HL-60/S4 treated with phorbol 12-myristate 13-acetate at 8.2 ng/mL for 4 days and 3 days (cell line): ENCODE measurements around the gene BCL2A1.
"Not testable (repeated sequence)": the region's sequence is repeated elsewhere in the genome, so short reads cannot be mapped to it uniquely, and the experiment has no call there.

Experiments used
- in situ Hi-C: fragments of 300-500 bp; cut with MboI; formaldehyde crosslinking; loops from 2 replicates; pipeline ENCODE4 v1.15.0; 2022; ENCODE audit warnings: low sequenced_read_pairs

The BCL2A1 gene

DNA sequence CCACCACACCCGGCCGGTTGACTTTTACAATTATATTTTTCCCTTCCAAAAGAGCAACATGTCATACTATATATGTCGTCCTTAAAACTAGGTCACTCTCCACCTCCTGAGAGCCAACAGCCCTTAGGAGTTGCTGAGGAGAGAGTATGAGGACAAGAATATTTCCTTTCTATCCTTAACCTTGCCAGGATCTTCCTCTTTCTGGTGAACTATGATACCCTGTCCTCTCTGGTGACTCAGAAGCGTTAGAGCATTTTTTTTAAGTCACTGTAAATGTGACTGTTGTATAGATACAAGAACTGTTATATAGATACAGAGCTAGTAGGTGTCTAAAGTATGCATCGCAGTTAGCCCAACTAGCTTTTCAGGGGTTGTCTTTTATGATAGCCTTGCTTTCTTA lies 40.5 kb downstream of the BCL2A1 start:
- in situ Hi-C loops, result no loop called here

DNA sequence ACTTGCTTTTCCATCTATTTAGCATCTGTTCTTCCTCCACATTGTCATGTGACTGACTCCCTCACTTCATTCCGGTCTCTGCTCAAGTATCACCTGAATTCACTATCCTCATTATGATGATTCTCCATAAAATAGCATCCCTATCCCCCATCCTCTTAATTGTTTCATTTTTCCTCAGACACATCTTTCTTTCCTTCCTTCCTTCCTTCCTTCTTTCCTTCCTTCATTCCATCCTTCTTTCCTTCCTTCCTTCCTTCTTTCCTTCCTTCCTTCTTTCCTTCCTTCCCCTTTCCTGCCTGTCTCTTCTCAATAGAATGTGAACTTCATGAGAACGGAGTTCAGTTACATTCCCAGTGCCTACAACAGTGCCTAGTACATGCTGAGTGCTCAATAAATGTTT lies 41.6 kb downstream of the BCL2A1 start:
- in situ Hi-C loops, result no loop called here

DNA sequence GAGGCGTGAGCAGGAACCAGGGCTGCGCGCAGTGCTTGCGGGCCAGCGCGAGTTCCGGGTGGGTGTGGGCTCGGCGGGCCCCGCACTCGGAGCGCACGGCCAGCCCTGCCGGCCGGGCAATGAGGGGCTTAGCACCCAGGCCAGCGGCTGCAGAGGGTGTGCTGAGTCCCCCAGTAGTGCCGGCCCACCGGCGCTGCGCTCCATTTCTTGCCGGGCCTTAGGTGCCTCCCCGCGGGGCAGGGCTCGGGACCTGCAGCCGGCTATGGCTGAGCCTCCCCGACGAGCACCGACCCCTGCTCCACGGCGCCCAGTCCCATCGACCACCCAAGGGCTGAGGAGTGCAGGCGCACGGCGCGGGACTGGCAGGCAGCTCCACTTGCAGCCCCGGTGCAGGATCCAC lies 44.9 kb downstream of the BCL2A1 start:
- in situ Hi-C loops, result not testable (repeated sequence)

DNA sequence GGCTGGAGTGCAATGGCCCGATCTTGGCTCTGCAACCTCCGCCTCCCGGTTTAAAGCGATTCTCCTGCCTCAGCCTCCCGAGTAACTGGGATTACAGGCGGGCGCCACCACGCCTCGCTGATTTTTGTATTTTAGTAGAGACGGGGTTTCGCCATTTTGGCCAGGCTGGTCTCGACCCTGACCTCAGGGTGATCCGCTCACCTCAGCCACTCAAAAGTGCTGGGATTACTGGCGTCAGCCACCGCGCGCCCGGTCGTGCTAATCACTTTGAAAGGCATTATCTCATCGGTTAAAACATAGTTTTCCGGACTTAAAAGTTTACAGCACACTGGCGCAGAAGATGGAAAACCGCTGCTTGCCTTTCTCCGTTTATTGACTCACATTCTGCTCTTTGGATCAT lies 46.6 kb downstream of the BCL2A1 start:
- in situ Hi-C loops, result no loop called here

DNA sequence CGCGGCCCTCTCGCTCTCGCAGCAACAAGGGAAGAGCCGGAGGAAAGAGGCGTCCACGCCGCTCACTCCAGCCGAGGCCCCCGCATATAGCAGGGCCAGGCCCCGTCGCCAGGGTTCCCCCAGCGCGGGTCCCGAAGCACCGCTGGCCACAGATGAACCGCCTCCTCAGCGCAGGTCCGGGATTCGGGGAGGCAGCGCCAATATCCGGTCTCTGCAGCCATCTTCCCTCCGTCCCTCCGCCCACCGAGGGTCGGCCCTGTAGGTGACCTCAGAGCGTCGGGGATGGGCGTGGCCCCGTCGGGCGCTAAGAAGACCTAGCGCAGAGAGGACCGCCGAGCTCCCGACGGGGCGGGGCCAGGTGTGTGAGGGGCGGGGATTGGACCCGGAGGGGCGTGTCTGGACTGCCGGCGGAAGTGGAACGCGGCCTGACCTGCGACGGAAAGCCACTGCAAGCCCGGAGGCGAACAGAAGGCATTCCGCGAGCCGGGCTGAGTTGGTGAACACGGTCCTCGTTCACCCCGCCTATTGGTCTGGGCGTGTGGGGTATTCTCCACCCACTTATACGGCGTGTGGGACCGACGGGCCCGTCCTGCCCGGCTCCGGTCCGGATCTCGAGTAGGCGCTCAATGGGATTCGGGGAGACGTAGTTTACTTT lies 47.4 kb downstream of the BCL2A1 start:
- in situ Hi-C loops, result no loop called here

DNA sequence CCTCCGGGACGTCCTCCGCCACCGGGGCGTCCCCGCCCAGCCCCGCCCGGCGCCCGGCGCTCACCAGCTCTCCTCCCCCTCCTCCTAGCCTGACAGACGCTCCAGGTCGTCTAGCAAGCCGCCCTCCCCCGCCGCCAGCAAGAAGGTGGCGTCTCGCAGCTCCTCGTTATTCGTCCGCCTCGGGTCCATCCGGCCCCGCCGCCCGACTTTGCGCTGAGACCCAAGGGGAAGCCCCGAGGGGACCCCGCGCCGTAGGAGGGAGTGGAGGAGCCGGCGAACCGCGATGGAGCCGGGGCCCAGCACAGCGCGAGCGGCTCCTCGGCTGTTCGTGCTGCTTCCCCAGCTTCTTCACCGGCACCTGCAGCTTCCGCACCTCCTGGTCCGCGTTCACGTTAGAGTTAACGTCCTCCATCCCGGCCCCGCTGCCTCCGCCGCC lies 47.9 kb downstream of the BCL2A1 start:
- in situ Hi-C loops, result no loop called here

DNA sequence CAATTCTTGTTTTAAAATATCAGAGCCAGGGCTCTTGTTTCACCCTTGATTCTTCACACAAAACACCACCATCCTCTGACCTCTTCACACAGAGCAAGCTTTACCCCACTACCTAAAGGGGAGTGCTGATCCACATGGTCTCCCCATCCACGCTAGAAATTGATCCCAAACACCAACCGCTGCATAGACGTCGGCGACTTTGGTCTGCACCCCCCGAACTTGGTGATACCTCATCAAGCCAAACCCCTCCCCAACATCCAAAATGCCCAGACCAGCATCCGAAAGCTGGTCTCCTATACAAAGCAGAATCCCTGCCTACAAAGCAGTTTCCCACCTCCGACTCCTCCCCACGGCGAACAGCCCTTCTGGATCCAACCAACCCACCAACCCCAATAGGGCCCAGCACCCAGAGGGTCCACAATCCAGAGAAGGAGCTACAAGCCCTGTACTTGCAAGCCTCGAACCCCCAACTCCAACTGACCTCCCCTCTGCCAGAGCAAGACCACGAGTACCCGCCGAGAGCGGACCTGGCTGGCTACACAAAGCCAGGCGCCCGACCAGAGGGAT lies 48.4 kb downstream of the BCL2A1 start:
- in situ Hi-C loops, result no loop called here

DNA sequence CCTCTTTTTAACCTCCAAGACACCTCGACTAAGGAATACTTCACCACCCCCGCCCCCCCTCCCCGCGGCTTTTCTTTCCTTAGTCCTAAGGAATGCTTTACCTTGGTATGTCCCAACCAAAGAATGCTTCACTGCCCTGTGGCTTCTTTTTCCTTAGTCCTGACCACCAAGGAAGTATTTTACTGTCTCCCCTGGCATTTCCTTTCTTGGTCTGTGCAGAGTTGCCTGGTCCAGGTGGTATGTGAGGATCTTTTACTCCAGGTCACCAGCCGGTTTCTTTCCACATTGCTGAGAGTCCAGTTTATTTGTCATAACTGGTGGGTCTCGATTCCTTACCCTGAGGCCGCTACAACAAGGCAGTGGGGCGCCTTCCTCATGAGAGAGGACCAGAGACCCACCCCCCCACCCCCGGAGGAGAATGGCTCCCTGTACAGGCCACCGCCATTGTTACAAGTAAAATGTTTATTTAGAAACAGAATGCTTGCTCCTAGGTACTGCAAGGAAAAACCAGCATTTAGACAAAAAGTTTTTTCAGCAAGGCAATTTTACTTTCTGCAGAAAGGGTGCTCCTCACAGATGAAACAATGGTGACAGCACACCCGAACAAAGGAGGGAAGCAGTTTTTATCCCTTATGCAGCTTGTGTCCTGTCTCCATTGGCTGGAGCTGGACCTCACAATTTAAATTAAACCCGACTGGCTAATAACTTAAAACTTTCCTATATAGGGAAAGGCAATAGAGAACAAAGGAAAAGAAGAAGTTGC lies 51.1 kb downstream of the BCL2A1 start:
- in situ Hi-C loops, result no loop called here

DNA sequence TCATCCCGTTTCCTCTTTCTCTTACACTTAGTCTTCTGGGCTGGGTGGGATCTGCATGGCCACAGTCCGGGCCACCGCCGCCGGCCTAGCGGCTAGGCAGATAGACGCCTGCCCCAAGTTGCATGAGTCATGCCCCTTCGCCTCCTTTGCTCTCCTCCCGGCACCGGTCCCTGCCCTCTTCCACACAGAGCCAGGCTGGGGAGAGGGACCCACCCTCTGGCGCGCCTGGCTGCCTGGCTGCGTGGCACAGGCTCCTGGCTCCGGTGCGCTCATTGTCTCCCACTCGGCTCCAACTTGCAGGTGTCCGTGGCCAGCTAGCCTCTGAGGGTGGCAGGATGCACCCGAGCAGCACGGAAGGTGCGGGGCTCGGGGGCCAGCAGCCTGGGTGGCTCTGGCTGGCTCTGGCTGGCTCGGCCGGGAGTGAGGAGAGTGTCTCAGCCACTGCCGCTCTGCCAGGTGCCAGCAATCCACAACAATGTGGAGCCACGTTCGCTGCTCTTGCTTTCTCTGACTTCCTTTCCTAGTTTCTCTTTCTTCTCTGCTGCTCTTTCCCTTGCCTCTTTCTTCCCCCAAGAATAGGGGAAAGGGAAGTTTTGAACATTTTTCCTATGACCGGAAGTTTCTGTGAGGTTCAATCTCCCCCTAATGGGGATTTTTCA lies 51.8 kb downstream of the BCL2A1 start:
- in situ Hi-C loops, result no loop called here

DNA sequence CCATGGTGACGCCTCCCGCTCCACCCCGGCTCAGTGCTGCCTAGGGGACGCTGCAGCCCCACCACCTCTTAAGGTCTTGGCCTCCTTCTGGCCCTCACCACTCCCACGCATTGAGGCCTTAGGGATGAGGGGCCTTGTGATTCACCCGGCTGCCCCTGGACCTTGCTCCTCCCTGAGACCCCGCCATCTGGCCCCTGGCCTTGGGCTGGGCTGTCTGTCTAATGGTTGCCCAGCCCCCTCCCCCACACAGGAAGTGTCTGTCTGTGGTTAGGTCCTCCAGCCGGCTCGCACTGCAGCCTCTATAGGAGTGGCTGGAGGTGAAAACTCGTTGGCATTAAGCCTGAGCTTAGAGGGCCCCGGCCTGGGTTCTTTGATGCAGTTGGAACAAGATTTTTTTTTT lies 52.7 kb downstream of the BCL2A1 start:
- in situ Hi-C loops, result no loop called here

DNA sequence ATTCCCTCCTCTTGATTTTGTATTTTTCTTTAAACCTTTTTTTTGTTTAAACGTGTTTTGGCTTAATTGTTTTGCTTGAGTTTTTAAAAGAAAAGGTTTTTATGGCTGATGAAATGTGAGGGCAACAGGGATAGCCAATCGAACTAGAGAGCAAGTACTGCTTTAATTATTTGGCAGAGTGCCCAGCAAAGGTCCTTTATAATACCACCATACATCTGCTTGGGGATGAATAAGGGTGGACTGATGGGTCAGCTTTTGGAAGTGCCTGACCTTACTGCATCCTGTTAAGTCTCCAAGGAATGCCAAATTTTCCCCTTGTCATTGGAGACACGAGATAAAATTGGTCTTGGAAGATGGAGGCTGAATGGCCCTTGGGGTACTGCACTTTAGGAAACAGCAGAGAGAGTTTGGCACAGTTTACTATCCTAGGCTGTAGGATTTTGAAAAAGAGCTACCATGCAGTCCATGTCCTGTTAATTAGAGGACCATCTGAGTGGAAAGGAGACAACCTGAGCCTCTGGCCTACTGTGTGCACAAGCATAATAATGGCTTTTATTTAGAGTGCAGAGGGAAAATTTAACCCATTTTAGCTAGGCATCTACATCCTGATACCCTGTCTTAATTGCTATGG lies 54.4 kb downstream of the BCL2A1 start:
- in situ Hi-C loops, result no loop called here

DNA sequence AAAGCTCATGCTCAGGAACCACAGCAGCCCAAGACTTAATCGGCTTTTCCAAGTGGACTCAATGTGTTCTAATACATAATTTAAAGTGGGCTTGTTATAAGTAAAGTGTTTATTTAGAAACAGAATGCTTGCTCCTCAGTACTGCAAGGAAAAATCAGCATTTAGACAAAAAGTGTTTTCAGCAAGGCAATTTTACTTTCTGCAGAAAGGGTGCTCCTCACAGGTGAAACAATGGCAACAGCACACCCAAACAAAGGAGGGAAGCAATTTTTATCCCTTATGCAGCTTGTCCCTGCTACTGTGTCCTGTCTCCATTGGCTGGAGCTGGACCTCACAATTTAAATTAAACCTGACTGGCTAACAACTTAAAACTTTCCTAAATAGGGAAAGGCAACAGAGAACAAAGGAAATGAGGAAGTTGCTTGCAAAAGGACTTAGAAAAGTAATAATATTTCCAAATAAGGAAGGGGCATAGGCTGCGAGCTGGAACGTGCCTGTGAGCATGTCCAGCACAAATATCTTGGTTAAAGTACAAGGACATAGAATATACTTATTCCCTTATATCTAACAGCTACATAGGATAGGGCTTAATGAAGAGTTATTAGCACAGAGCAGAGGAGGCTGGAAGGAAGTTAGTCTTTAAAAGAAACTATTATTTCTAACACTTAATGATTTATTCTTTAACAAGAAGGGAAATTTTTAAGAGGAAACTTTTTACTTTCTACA lies 55.1 kb downstream of the BCL2A1 start:
- in situ Hi-C loops, result not testable (repeated sequence)

DNA sequence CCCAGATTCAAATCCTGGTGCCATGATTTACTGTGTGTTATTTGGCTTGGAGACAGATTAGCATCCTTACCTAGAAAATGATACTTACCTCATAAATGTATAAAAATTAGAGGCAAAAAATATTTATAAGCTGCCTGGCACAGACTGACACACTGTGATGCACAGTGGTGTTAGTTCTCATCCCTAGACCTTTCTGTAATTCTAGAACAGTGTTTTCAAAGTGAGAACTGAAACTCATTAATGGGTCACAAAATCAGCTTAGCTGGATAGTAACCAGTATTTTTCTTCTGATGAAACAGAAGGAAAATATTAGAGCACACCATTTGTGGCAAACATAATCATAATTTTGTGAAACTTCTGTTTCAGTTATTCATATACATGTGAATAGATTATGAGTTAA lies 56.3 kb downstream of the BCL2A1 start:
- in situ Hi-C loops, result no loop called here
